Measurements from ENCODE around the gene TRPM3.
A peak's percentile ranks its signal among the peaks of the same experiment; 100 is the strongest.
"Not testable (repeated sequence)": the region's sequence is repeated elsewhere in the genome, so short reads cannot be mapped to it uniquely, and the experiment has no call there.

Gene TRPM3

GRCh38 chr9:70994582-70994981 lies 126.8 kb downstream of the TRPM3 start:
- DNase-seq: no peak

- no peak for DNase-seq
Observed at GRCh38 chr9:70988551-70988950, 132.9 kb downstream of the TRPM3 start.

- no peak for DNase-seq
Observed at GRCh38 chr9:70987986-70988385, 133.4 kb downstream of the TRPM3 start.

GRCh38 chr9:70986984-70987383 lies 134.4 kb downstream of the TRPM3 start:
- DNase-seq: no peak

GRCh38 chr9:70983723-70984295 lies 137.6 kb downstream of the TRPM3 start:
- DNase-seq: no peak

- no peak for DNase-seq
Observed at GRCh38 chr9:70981312-70981711, 140.1 kb downstream of the TRPM3 start.

- no peak for DNase-seq
Observed at GRCh38 chr9:70979966-70980365, 141.5 kb downstream of the TRPM3 start.

GRCh38 chr9:70978085-70978484 lies 143.3 kb downstream of the TRPM3 start:
- DNase-seq: no peak

GRCh38 chr9:70975821-70976220 lies 145.6 kb downstream of the TRPM3 start:
- no peak for DNase-seq

- DNase-seq: no peak
Observed at GRCh38 chr9:70971723-70972122, 149.7 kb downstream of the TRPM3 start.

- not testable (repeated sequence) for DNase-seq
Observed at GRCh38 chr9:70966380-70966779, 155.0 kb downstream of the TRPM3 start.

- DNase-seq: peak in 1 of 2 experiments; percentile 20
Observed at GRCh38 chr9:70964861-70965260, 156.6 kb downstream of the TRPM3 start.

- DNase-seq: no peak
Observed at GRCh38 chr9:70963554-70963953, 157.9 kb downstream of the TRPM3 start.

- DNase-seq: no peak
Observed at GRCh38 chr9:70962761-70963440, 158.5 kb downstream of the TRPM3 start.

GRCh38 chr9:70959366-70959765 lies 162.1 kb downstream of the TRPM3 start:
- DNase-seq: no peak

- DNase-seq: no peak
Observed at GRCh38 chr9:70954596-70955143, 166.8 kb downstream of the TRPM3 start.

GRCh38 chr9:70954126-70954525 lies 167.3 kb downstream of the TRPM3 start:
- DNase-seq: no peak

GRCh38 chr9:70951749-70952727 lies 169.4 kb downstream of the TRPM3 start:
- no peak for DNase-seq

- DNase-seq: no peak
Observed at GRCh38 chr9:70950270-70950669, 171.2 kb downstream of the TRPM3 start.

GRCh38 chr9:70949239-70949638 lies 172.2 kb downstream of the TRPM3 start:
- DNase-seq: no peak

- no peak for DNase-seq
Observed at GRCh38 chr9:70948744-70949143, 172.7 kb downstream of the TRPM3 start.

- DNase-seq: no peak
Observed at GRCh38 chr9:70947511-70947910, 173.9 kb downstream of the TRPM3 start.

- no peak for DNase-seq
Observed at GRCh38 chr9:70947086-70947485, 174.3 kb downstream of the TRPM3 start.
